ENCODE data around the gene TMOD1.

DNA sequence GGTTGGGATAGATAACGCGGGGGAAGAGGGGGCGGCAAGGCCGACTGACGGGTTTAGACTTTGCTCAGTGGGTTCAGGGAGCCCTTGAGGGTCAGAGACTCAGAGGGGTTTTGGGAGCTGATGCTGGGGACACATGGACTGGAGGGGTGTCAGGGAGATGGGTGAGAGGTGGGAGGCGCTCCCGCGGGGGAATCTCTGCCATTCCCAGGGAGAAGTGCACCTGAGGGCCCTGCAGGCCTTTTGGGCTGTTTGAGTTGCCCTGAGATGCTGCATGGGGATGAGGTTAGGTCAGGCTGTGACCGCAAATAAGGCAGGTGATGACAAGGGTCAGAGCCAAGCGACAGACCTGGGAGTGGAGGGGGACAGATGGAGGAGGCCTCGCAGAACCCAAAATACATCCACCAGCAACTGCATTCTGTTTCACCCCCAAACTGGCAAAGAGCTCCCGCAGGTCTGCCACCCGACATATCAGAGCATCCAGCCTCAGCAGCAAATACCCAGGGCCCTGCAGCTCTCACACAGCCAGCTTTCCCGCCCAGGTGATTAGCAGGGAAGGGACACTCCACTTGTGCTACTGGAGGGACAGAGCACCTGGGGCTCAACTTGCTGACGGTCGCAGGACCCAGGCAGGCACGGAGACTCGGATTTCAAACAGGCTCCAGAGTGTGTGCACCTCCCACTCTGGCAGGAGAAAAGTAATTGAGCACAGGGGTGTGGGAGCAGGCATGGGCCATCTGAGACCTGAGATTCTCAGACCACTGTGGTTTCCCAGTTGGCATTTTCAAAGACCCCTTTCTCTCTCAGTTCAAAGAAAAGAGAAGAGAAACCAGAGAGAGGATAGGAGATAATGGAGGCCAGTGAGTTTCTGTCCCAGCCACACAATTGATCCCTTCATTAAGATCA lies 26.4 kb downstream of the TMOD1 start:
- no peak for TF ChIP-seq SNRNP70 (optimal IDR thresholded peaks at IDR 0.05; ENCODE audit: low read depth, low read length)
- TF ChIP-seq SMC3 (conservative IDR thresholded peaks at IDR 0.05; ENCODE audit: insufficient read depth, low read depth, low read length), result no peak
- no peak for TF ChIP-seq HDAC3 (IDR thresholded peaks at IDR 0.05; ENCODE audit: borderline replicate concordance, partially characterized antibody)
- TF ChIP-seq ZNF766 (CRISPR knock-in tag; conservative IDR thresholded peaks at IDR 0.05), result no peak
- TF ChIP-seq, protein P1, sequence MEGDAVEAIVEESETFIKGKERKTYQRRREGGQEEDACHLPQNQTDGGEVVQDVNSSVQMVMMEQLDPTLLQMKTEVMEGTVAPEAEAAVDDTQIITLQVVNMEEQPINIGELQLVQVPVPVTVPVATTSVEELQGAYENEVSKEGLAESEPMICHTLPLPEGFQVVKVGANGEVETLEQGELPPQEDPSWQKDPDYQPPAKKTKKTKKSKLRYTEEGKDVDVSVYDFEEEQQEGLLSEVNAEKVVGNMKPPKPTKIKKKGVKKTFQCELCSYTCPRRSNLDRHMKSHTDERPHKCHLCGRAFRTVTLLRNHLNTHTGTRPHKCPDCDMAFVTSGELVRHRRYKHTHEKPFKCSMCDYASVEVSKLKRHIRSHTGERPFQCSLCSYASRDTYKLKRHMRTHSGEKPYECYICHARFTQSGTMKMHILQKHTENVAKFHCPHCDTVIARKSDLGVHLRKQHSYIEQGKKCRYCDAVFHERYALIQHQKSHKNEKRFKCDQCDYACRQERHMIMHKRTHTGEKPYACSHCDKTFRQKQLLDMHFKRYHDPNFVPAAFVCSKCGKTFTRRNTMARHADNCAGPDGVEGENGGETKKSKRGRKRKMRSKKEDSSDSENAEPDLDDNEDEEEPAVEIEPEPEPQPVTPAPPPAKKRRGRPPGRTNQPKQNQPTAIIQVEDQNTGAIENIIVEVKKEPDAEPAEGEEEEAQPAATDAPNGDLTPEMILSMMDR (IDR thresholded peaks at IDR 0.05 in 2 of 3, conservative IDR thresholded peaks at IDR 0.05 in 1 of 3; ENCODE audit: insufficient read depth in 2 of 3, low read depth in 1 of 3, low read length in 3 of 3), result no peak
- TF ChIP-seq MTA2 (IDR thresholded peaks at IDR 0.05; ENCODE audit: low read depth), result no peak
- TF ChIP-seq, protein P2, sequence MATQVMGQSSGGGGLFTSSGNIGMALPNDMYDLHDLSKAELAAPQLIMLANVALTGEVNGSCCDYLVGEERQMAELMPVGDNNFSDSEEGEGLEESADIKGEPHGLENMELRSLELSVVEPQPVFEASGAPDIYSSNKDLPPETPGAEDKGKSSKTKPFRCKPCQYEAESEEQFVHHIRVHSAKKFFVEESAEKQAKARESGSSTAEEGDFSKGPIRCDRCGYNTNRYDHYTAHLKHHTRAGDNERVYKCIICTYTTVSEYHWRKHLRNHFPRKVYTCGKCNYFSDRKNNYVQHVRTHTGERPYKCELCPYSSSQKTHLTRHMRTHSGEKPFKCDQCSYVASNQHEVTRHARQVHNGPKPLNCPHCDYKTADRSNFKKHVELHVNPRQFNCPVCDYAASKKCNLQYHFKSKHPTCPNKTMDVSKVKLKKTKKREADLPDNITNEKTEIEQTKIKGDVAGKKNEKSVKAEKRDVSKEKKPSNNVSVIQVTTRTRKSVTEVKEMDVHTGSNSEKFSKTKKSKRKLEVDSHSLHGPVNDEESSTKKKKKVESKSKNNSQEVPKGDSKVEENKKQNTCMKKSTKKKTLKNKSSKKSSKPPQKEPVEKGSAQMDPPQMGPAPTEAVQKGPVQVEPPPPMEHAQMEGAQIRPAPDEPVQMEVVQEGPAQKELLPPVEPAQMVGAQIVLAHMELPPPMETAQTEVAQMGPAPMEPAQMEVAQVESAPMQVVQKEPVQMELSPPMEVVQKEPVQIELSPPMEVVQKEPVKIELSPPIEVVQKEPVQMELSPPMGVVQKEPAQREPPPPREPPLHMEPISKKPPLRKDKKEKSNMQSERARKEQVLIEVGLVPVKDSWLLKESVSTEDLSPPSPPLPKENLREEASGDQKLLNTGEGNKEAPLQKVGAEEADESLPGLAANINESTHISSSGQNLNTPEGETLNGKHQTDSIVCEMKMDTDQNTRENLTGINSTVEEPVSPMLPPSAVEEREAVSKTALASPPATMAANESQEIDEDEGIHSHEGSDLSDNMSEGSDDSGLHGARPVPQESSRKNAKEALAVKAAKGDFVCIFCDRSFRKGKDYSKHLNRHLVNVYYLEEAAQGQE (IDR thresholded peaks at IDR 0.05; ENCODE audit: borderline replicate concordance), result no peak
- TF ChIP-seq, protein P2 (CRISPR knock-in tag; IDR thresholded peaks at IDR 0.05; ENCODE audit: low read depth), result no peak
- TF ChIP-seq NFIC (IDR thresholded peaks at IDR 0.05), result no peak
- no peak for TF ChIP-seq TAL1 (IDR thresholded peaks at IDR 0.05)

Data from K562 (cell line).